Embryonic facial prominence (tissue), 1 donor: ENCODE results near the gene TMX2.
"Not testable (repeated sequence)": the region's sequence is repeated elsewhere in the genome, so short reads cannot be mapped to it uniquely, and the experiment has no call there.

Experiments
- DNase-seq: peaks from one replicate; pipeline ENCODE4 v3.0.0-alpha.2; 2016; ENCODE audit errors: extremely low spot score

TMX2 gene, protein sequence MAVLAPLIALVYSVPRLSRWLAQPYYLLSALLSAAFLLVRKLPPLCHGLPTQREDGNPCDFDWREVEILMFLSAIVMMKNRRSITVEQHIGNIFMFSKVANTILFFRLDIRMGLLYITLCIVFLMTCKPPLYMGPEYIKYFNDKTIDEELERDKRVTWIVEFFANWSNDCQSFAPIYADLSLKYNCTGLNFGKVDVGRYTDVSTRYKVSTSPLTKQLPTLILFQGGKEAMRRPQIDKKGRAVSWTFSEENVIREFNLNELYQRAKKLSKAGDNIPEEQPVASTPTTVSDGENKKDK

DNA sequence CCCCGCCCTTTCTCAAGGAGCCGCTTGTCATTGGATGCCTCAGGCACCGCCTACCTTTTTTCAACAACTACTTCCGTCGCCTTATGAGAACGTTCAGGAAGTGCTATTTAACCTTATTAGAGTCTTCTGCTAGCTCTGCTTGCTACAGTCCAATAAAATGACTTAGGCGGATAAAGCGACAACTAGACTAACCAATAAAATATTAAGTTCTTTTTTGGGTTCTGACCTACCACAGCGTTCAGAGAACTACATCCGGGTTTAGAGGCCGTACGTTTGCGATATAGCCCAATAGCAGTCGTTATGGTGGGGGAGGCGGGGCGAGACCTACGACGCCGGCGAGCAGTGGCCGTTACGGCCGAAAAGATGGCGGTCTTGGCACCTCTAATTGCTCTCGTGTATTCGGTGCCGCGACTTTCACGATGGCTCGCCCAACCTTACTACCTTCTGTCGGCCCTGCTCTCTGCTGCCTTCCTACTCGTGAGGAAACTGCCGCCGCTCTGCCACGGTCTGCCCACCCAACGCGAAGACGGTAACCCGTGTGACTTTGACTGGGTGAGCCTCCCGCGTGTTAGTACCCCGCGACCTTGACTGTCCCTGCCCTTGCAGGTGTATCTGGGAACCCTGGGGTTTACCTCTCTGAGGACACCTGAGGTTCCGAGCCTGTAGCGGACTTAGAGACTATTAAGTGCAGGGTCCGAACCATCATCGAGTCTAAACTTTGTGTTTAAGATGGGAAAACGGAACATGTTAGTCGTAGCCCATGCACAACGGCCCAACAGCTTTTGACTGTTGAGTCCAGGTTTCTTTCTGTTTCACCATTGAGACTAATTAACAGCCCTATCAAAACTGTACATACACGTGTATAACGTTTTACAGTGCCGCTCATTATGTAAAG lies at the start of gene TMX2:
TMX2 (plus strand) TSS at position 338 of the 895 bp plus-strand sequence; CDS start at position 364, 26 bp downstream.
- DNase-seq = peak; percentile 99

DNA sequence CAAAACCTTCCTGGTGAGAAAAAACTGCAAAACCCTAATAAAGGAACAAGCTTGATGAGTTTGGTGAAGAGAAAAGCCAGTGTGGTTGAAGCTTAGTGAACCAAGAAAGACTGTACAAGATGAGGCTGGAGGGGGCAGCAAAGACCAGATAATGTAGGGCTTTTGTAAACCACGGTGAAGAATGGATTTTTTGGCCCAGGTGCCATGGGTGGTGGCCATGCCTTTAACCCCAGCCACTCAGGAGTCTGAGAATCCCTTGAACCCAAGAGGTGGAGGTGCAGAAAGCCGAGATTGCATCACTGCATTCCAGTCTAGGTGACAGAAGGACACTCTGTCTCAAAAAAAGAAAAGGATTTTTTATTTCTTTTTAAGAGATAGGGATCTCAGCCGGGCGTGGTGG lies 49.5 kb upstream of the TMX2 start:
- DNase-seq = no peak

DNA sequence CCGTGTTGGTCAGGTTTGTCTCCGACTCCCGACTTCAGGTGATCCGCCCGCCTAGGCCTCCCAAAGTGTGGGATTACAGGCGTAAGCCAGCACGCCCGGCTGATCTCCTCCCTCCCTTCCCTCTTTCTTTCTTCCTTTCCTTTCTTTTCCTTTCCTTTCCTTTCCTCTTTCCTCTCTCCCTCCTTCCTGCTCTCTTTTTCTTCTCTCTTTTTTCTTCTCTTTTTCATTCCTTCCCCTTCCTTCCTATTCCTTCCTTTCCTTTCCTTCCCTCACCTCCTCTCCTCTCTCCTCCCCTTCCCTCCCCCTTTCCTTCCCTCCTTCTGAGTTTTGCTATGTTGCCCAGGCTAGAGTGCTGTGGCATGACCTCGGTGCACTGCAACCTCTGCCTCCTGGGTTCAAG lies 48.4 kb upstream of the TMX2 start:
- DNase-seq = no peak

DNA sequence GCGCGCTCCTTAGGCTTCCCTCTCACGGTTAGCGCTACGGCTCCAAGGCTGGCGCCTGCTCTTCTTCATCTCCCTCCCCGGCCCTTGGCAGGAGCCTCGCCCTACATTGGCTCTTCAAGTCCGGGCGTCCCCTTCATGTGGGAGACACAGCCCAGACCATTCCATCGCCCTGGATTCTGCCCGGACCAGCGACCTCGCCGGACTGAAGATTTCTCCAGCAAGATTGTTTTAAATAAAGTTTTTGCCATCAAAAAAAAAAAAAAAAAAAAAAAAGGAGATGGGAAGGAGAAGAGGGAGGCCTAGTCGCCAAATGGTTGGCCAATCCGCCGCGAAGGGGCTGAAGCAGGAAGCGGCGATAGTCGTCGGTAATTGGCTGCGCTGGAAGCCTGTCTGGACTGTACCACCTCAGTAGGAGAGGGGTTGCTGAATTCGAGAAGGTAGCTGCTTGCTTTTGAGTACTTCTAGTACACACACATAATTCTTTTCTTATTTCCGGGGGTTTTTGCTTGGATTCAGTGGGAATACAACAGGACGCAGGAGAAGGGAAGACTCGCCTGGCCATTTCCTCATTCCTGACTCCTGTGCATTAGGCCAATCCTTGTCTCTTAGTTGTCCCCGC lies 45.2 kb upstream of the TMX2 start:
- DNase-seq = peak; percentile 99

DNA sequence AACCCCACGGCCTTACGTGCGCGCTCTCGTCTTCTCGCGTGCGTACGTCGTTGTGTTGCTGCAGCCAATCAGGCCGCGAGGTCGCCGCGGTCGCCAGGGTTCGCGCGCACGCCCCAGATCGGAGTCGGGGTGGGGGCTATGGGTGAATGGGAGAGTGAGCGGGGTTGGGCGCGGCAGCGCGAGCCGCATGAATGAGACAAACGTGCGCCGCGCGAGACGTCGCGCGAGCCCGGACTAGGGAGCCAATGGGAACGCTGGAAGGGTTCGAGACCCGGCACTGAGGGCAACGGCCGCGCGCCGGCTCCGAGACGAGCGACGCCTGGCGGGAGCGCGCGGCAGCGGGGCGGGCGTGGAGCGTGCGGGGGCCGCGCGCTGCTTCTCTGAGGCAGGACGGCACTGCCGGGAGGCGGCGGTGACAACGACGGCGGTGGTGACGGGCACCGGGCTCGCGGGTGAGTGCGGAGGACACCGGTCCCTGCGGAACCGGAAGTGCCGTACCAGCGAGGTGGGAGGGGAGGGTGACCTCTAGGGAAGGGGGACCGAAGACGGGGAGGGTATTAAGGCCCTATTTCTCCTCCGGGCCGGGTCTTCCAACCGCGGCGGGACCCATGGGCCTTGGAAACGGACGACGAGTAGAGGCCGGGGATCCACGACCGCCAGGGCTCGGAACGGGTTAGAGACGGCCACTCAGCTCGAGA lies 44.5 kb upstream of the TMX2 start, which contains the start of gene ZDHHC5:
ZDHHC5 (plus strand) TSS at position 379 of the 698 bp plus-strand sequence. CDS start 4,977 bp downstream, outside the sequence.
- peak; percentile 98 for DNase-seq

DNA sequence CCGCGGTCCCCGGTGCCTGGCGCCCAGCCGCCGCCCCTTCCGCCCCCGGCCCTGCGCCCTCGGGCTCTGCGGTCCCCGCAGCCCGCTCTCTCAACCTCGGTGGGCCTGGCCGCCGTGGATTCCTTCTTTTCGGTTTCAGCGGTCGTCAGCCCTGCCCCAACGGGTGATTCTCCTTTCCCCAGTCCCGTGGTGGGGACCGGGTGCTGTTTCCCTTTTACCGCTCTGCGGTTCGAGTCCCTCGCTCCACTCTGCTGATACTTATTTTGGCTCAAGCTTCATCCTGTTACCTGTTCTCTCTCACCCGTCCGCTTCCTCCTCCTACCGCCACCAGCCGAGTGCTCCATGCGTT lies 44.0 kb upstream of the TMX2 start:
- DNase-seq = no peak

DNA sequence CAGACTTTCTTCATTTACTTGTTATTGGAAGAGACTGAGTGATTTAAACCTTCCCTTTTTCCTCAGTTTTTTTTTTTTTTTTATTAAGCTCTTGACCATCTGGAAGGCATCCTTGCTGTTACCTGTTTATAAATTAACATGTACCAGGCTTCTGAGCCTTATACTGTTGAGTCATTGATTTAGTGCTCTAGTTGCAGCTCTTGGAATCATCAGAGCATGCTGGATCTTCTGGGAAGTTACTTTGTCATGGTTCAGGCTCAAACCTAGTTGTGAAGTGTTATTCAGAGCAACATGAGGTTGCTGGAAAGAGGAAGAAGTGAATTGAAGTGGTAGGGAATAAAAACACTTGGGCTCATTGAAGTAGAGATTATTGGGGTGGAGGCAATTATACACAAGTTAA lies 38.1 kb upstream of the TMX2 start:
- no peak for DNase-seq

DNA sequence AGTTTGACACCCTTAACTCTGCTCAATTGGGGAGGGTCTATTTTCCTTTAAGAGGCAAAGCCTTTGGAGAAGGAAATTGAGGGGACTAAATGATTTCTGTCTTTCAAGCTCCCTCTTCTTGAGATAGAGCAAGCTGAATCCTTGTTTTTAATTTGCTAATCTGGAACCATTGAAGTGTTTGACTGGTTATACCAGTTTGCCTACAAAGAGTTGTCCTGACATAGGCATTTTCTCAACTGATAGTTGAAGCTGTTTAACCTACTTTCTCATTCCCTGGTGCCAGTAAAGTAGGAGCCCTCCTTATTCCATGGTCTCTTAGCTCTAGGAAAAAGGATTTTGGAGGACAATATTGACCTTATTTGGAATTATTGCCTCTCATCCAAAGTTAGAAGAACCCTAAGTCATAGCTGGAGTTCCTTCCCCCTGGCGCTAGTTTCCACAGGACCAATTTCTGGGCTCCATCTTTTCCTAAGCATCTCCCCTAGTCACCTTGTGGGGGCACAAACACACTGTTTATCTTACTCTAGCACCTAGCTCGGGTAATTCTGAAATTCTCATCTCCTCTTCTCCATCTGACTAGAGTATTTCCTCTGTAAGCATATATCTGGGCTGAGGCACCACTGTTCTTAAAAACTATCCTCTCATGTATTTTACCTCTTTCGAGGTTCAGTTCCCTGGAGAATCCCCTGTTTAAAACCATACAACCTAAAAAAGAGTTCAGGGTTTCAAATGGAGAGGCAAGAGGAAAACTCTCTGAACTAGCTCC lies 37.0 kb upstream of the TMX2 start:
- no peak for DNase-seq

DNA sequence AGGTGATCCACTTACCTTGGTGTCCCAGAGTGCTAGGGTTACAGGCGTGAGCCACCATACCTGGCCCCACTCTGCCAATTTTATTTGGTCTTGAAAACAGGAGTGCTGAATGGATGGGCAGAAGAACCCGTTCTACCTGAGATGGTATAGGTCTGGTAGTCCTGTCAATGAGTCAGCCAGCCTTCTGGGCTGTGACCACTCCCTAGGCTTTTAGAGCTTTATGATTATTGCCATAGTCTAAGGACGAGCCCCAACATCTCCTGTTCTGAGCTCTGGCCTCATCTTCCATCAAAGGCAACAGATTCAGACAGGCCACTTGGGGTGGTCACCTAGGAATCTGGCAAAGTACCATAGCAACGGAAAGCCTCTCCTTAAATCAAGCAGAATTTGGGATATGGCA lies 33.0 kb upstream of the TMX2 start:
- DNase-seq = no peak

DNA sequence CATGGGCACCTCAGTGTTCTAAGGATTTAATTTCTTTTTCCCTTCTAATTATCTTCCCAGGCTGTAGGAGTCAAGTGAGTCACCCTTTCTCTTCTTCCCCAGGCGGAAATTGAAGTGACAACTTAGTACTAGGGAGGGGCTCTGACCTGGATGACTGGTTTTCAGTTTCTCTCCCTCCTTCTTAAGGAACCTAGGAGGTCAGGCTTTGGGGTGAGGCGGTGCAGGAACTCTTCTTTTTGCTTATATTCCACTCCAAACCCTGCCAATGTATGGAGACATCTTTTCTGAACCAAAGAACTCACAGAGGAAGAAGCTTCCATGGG lies 31.9 kb upstream of the TMX2 start:
- no peak for DNase-seq

DNA sequence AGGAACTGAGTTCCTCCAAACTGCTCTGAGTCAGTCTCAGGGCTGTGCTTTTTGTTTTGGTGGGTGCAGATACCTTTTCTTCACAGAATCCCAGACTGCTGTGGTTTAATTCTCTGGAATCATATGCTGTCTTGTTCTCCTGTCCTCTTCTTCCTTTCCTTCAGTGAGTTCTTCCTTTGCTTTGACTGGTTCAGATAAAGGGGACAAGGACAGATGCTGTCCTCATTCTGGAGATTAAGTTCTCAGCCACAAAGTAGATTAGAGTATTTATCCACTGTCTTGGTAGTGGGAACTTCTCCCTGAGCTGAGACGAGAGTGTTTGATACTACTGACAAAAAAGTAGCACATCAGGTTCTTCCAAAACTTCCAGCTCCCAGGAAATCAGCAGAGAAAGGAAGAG lies 31.2 kb upstream of the TMX2 start:
- no peak for DNase-seq

DNA sequence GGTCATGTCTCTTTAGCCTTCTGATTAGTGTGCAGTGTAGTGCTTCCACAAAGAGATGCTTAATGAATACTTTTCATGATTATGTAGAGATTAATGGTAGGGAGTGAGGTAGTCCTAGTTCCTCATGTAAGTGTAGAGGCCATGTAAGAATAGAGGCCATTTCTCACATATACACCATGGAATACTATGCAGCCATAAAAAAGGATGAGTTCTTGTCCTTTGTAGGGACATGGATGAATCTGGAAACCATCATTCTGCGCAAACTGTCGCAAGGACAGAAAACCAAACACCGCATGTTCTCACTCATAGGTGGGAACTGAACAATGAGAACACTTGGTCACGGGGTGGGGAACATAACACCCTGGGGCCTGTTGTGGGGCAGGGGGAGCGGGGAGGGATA lies 21.9 kb upstream of the TMX2 start:
- DNase-seq = not testable (repeated sequence)

DNA sequence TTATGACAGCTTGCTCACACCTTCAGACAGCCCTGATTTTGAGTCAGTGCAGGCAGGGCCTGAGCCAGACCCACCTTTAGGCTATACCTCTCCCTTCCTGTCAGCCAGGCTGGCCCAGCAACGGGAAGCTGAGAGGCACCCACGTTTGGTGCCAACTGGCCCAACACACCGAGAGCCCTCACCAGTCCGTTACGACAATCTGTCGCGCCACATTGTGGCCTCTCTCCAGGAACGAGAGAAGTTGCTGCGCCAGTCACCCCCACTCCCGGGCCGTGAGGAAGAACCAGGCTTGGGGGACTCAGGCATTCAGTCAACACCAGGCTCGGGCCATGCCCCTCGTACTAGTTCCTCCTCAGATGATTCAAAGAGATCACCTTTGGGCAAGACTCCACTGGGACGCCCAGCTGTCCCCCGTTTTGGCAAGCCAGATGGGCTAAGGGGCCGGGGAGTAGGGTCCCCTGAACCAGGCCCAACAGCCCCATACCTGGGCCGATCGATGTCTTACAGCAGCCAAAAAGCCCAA lies 13.5 kb upstream of the TMX2 start:
- DNase-seq = no peak

DNA sequence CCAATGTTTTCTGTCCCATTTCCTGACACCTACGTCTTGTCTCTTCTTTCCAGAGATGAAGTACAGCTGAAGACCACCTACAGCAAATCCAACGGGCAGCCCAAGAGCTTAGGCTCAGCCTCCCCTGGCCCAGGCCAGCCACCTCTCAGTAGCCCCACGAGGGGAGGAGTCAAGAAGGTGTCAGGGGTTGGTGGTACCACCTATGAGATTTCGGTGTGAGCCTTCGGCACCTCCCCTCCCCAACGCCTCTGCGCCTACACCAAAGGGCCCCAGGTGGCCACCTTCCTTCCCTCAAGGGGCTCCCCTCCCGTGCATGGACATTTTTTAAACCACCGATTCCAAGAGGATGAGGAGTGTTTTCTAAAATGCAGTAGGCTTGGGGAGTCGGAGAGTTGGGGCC lies 12.6 kb upstream of the TMX2 start:
- DNase-seq = no peak

DNA sequence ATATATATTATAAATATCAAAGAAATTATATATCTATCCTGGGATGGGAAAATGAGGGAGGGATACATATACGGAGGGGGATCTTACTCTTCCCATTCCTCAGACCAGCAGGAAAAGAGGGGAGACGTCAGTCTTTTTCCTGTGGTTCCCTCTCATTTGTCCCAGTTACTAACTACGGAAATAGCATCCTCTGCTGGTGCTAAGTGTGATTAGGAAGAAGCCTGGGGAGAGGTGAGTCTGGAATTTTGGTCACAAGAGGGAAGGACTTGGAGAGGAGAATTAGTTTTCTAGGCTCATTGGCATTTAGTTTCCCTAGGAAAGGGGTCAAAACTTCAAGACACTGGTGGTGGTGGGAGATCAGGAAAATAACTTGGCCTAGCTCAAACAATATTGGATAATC lies 12.0 kb upstream of the TMX2 start:
- no peak for DNase-seq

DNA sequence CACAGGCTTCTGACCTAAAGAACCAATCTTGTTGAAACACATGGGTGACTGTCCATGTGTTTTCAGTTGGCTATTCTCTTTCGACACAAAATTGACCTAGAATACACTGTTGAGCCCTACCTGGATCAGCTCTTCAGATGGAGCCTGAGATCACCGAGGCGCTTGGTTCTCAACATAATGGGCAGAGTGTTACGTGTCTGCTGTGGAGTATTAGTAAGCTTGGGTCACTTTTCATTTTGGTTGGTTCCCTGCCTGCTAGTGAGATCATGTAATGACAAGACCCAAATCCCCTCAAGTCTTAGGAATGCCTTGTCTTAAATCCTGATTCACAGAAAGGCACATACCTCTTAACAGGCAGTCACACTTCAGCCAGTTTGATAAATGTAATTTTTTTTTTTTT lies 9.1 kb upstream of the TMX2 start:
- DNase-seq = no peak

DNA sequence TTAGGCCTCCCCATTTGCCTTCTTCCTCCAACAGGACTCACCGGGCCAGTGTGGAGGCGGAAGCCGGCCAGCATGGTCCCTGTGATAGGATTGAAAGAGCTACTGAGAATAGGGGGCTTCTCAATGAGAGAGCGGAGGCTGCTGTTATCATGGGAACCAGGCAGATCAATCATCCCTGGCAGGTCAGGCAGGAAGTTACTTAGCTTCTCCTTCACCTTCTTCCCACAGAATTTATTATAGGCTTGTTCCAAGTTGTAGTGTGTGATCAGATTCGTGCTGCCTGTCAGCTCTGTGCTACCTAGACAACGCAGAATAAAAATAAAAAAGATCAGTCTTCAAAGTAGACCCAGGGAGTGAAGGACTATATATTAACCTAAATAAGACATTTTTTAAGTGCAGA lies 7.5 kb upstream of the TMX2 start:
- DNase-seq = no peak

DNA sequence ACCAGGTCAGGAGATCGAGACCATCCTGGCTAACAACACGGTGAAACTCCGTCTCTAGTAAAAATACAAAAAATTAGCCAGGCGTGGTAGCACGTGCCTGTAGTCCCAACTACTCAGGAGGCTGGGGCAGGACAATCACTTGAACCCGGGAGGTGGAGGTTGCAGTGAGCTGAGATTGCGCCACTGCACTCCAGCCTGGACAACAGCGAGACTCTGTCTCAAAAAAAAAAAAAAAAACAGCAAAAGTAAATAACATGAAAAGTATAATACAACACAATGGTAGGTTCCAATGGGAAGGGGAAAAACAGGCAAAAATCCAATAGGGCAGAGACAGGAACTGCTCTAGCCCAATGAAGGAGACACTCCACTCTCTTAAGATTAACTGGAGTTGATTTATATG lies 7.0 kb upstream of the TMX2 start:
- not testable (repeated sequence) for DNase-seq

DNA sequence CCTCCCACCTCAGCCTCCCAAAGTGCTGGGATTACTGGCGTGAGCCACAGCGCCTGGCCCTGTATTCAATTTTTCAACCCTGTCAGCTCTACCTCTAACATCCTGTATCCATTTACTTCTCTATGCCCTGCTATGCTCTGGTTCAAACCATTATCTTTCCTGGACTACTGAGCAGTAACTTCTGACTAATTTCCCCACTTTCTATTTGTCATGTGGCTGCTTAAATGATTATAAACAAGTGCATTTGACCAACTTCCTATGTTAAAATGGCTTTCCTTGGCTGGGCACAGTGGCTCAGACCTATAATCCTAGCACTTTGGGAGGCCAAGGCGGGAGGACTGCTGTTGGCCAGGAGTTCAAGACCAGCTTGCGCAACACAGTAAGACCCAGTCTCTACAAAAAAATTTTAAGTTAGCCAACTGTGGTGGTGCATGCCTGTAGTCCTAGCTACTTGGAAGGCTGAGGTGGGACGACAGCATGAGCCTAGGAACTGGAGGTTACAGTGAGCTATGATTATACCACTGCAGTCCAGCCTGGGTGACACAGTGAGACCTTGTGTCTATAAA lies 2.5 kb upstream of the TMX2 start:
- DNase-seq = no peak

DNA sequence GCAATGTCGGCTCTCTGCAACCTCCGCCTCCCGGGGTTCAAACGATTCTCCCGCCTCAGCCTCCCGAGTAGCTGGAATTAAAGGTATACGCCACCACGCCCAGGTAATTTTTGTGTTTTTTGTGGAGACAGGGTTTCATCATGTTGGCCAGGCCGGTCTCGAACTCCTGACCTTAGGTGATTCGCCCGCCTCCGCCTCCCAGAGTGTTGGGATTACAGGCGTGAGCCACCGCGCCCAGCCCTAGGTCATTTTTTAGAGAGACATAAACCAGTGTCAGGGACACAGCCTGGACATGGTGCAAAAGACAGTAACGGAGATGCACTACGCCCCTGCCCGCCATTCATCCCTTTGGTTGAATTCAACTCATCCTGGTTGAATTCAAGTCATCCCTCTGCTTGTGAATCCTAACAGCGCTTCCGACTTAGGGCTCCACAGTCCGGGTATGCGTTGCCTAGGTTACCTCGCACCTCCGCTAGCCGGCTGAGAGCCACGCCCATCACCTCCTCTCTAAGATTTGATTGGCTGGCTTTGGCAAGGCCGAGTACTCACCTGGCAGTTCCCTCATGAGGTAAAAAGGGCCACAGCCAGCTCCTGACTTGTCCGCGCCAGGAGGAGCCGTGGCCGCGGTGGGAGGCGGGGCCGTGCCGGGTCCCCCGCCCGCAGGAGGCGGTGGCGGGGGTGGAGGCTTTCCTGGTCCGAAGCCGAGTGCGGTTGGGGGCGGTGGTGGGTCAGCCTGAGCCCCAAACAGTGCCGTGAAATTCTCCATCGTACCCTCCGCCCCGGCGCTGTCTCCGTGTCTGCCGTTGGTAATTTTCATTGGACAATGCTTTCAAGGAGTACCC lies 758 bp upstream of the TMX2 start, which contains the start of gene MED19:
MED19 (minus strand) TSS at position 802 of the 842 bp plus-strand sequence; CDS start at position 766, 36 bp downstream.
- peak; percentile 72 for DNase-seq
